Coronary artery (tissue), 2 donors: Measurements from ENCODE around the gene NOL7.

Experiments
- DNase-seq: peaks from one replicate; pipeline ENCODE4 v3.0.0-alpha.2; 2017; ENCODE audit warnings: low spot score
- H3K27ac ChIP-seq, 2 donors: fragments of 200-600 bp; sonication (generic); one replicate each; pipeline ENCODE4 v1.5.1; 2016 to 2019
- H3K4me3 ChIP-seq: fragments of 200-600 bp; sonication (generic); 2 replicates; pipeline ENCODE4 v1.5.1; 2016; ENCODE audit warnings: mild to moderate bottlenecking, moderate library complexity
- CTCF ChIP-seq: fragments of 200-600 bp; sonication (generic); IDR thresholded peaks from one replicate; pipeline ENCODE4 v1.5.1; 2019; ENCODE audit warnings: antibody characterized with exemption

NOL7 gene

GRCh38 chr6:13613029-13613594, 2.0 kb upstream of the NOL7 start:
- no peak overlapping the region for H3K27ac ChIP-seq
- H3K4me3 ChIP-seq, result no peak overlapping the region
- no peak for TF ChIP-seq CTCF
- no peak for DNase-seq

DNA sequence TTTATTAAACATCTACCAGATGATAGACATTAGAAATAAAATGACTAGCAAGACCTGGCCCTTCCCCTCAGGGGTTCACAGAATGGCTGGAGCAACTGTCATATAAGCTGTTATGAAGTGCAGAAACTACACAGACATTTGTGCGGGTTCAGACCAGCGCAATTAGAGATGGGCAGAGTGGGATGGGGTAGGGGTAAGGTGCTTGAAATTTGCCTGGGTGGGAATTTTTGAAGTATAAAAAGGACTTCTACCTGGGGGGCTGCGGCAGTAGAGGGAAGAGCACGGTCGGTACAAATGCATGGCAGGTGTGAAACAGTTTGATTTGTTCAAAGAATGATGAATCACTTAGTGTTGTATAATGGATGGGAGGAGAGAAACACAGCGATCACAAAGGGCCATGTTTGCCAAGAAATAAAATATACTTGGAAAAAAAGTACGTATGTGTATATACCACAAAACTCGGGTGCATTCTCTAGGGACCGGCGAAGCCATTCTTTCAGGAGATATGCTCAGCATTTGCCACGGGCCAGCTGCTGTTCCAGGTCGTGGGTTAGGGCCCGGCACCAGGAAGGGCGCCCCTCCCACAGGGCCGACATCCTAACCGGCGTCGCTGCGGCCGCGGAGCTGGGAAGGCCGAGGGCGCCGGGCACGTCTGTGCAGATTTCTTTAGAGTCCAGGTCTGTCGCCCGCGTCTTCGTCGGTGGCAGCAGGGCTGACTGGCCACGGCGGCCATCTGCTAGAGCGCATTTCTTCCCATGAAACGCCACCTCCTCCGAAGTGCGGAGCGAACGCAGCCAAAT, 809 bp upstream of the NOL7 start:
- Histone ChIP-seq H3K4me3 (peak overlapping the region; percentile 86), H3K27ac (peak overlapping the region; percentile 84 to 92)
- no peak for TF ChIP-seq CTCF
- peak; percentile 82 for DNase-seq

- DNase-seq, result no peak
- Histone ChIP-seq H3K27ac (peak overlapping the region; percentile 84 to 92), H3K4me3 (peak overlapping the region; percentile 86)
- no peak for TF ChIP-seq CTCF
Measured at GRCh38 chr6:13615792-13616120, 621 bp downstream of the NOL7 start.

DNA sequence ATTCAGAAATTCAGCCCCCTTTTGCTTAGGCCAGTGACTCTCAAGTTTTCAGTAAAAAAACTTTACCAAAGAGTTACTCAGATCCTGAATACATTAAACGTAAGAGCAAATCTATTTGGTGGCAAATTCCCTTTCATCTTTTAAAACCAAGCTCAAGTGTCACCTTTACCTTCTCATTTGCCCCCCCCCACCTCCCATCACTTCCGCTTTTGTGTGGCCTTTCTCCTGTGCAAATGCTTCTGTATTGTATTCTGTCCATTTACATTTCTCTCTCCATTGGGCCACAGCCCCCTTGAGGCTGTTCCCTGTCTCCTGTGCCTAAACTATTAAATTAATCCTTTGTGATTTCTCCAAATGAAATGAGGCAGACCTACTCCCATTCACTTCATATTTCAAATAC, 1.9 kb downstream of the NOL7 start:
- no peak overlapping the region for H3K4me3 ChIP-seq
- TF ChIP-seq CTCF, result no peak
- no peak overlapping the region for H3K27ac ChIP-seq
- no peak for DNase-seq

DNA sequence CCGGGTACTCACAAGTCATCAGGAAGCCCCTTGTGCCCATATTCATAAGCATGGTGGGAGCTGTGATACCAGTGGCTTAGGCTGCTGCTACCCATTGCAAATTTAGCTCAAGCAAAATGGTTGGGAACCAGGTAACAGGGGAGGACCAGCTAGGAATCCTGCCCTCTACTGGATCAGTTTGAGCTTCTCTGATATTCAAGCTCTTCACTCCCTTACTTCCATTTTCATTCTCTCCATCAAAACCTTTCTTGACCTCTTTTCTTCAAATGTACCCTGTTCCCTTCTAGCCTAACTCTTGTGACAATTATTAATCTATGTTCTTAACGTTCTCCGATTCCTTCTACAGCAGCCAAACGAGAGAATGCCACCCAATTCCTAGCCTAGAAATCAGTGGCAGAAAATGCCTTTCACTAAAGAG, 9.7 kb downstream of the NOL7 start:
- Histone ChIP-seq H3K27ac (no peak overlapping the region), H3K4me3 (no peak overlapping the region)
- DNase-seq, result no peak
- no peak for TF ChIP-seq CTCF

DNA sequence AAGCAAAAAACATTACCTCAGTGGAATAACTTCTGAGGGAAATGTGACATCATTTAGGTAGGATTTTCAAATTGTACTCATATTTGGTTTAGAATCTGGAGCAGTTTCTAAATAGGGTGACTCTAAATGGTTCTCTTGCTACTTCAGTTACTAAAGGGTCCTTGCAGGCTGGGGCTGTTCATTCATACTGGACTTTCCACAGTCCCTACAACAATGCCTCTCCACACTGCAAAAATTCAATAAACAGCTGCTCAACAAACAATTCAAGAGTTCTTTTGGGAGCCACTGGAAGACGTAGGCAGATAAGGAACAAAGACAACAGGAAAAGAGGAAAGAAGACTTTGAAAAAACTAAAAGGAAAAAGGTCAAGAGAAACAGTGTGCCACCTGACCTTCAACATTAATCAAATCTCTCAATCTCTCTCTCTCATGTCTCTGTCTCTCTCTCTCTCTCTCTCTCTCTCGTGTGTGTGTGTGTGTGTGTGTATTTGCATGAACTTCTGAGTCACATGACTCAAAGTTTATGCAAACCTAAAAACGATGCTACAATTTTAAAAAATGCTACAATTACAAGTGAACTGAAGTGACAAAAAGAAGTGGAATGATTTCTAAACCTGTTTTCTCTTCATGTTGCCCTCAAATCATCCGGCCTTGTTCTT, 14.5 kb downstream of the NOL7 start:
- DNase-seq, result no peak
- Histone ChIP-seq H3K27ac (no peak overlapping the region), H3K4me3 (no peak overlapping the region)

More for the DNA sequence above, 14.5 kb downstream of the NOL7 start:
- no peak for TF ChIP-seq CTCF
